Stromal cell of bone marrow (primary cell): Measurements from ENCODE around the gene ADAM12.
"Not testable (repeated sequence)": the region's sequence is repeated elsewhere in the genome, so short reads cannot be mapped to it uniquely, and the experiment has no call there.

Source experiments
- DNase-seq: peaks from one replicate; pipeline ENCODE4 v3.0.0-alpha.2; 2012; ENCODE audit warnings: low read depth

The ADAM12 gene

DNA sequence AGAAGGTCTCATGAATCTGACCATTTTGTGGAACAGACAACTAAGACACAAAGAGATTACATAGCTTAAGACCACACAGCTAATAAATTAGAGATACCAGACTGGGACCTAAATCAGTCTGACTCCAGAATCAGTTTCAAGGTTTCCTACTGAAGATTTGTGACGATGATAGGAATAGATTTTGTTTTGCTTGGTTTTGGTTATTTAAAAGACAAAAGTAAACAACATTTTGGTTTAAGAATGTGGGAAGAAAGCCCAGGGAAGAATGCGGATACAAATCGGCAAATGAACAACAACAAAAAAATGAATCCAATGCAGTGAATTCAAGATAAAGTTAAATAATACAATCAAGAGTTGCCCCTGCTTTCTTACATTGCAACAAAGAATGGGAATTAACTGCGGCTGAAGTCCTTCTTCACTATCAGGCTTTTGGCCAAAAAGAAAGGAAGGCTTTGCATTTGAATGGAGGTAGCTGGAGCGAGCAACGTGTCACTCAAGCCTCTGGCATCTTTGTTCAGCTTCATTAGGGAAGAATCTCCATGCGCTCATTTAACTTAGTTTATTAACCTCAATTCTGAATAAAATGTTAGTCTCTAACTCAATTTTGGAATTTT, 210.8 kb downstream of the ADAM12 start:
- no peak for DNase-seq

DNA sequence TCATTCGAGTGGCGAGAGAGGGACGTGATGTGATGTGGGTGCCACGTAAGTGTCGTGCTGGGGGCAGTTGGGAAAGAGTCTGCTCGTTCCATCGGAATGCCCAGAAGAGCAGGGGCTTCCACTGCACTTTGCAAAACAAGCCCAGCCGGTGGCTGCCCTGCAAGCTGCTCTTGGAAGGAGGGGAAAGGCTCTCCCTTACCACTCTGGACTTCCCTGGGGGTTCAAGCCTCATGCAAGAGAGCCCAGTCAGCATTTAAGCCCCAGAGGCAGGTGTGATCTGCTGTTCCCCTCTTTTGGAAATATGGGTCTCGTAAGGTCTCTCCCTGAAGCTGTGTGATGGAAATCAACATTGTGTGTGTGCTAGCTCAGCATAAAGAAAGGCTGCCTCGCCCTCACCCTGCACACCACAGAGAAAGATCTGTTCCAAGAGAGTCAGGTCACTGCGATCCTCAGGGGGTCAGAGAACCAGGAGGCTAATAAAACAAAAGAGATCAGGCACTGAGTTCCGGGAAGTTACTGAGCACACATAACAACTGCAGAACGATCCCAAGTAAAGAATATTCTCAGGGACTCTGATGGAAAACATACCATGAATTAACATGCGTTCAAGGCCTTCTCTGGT, 212.5 kb downstream of the ADAM12 start:
- no peak for DNase-seq

DNA sequence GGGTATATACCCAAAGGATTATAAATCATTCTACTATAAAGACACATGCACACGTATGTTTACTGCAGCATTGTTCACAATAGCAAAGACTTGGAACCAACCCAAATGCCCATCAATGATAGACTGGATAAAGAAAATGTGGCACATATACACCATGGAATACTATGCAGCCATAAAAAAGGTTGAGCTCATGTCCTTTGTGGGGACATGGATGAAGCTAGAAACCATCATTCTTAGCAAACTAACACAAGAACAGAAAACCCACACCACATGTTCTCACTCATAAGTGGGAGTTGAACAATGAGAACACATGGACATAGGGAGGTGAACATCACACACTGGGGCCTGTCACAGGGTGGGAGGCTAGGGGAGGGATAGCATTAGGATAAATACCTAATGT, 215.5 kb downstream of the ADAM12 start:
- DNase-seq, result not testable (repeated sequence)

DNA sequence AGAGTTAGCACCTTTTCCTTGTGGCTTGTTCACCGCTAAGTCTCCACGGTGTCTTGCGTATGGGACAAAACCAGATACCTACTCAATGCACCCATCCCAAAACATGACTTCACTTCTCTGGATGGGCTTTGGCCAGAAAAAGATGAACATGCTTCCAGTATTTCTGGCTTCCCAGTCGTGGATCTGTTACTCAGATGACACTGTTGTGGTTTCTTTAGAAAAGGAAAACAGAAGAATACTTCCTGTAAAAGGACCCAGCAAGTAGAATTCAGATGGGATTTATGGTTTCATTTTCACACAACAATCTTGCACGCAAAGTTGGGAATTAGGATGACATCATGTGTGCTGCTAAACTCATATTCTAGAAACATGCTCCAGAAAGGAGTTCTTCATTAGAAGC, 216.7 kb downstream of the ADAM12 start:
- peak; percentile 97 for DNase-seq

DNA sequence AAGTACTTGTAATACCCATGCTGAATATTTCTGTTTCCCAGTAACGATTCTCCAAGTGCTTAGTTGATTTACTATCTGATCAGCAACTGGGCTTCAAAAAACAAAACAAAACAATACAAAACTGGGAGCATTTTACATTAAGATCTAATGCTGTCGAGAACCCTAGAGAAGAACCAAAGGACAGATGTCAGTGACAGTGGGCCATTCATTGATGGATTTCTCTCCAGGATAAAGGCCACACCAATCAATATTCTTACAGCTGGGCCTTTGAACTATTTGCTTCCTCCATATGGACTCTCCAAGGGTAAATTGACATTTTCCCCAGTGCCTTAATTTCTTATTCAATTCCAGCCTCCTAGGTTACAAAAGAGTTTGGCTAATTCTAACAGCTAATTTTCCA, 217.5 kb downstream of the ADAM12 start:
- DNase-seq, result no peak

DNA sequence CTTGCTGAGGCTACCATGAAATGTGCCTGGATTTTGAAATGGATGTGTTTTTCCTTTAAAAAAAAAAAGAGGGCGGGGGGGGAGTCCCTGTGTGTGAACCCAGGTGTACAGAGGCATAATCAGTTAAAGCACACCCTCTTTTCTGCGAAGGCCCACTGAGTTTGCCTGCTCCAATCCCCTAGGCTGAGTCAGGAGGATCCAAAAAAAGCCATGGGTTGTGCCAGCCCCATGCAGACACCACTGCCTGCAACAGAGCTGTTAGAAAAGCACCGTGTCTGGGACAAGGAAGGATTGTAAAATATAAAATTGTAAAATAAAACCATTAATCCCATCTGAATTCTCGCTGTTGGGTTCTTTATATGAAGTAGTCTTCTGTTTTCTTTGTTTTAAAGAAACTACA, 217.9 kb downstream of the ADAM12 start:
- DNase-seq, result no peak

DNA sequence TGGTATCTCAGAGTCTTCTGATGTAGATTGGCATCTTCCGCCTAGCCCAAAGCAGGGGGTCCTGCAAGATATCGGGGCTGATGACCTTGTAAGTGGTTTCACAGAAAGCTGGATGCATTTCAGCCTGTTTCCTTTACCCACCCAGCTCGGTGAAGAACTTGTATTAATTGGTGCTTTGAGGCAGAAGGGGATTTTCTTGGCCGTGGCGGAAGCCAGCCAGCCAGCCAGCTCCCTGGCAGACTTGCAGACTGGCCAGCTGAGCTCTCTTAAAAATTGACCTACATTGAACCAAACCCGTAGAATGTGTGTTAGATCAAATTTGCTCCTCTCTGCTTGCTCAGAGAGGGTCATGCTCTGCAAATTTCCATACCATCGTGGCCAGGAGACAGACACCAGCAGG, 218.4 kb downstream of the ADAM12 start:
- DNase-seq, result no peak

DNA sequence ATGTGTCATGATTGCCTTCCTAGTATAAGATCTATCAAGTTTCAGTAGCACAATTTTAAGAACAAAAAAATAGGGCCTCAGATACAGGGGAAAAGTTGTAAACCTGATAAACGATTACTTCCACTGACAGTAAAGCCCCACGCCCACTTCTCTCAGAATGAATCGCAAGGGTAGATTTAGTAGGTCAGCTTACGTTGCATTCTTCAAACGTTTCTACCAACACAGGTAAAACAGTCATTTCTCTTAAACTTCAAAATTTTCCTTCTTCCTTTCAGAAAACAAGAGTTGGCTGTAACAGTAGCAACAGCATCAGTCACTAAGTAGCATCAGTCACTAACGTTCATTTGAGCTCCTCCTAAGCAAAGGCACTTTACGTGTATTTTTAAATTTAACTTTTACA, 221.5 kb downstream of the ADAM12 start:
- DNase-seq, result no peak

DNA sequence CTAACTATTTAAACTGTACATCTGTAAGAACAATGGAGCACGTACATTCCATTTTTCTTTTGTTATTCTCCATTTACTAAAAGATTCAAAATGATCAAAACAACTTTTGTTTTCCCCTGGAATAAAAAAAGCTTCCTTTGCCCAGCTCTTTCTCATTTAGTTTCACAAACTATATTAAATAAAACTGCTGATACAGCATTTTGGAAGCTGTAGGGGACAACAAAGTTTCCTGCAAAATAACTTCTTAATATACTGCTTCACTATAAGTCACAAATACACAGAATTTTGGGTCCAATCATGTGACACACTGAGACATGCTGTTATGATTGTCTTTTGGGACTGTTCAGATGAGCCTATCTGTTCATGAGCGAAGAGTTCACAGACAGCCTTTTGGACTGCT, 222.4 kb downstream of the ADAM12 start:
- DNase-seq, result no peak

DNA sequence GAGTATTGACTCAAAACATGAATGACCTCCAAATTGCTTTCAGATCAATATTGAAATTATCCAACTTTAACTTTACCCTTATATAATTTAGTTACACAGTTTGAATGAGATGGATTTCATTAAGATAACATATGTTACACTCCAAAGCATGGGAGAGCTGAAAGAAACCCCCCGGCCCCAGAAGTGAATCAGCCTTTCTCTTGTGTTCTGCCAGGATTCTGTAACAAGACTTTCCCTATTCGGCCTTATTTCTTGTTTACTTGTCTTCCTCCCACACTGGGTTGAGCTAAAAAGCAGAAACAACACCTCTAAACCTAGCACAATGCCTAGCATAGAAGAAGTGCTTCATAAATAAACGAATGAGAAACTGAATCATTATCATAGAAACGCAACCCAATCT, 224.8 kb downstream of the ADAM12 start:
- DNase-seq, result no peak

DNA sequence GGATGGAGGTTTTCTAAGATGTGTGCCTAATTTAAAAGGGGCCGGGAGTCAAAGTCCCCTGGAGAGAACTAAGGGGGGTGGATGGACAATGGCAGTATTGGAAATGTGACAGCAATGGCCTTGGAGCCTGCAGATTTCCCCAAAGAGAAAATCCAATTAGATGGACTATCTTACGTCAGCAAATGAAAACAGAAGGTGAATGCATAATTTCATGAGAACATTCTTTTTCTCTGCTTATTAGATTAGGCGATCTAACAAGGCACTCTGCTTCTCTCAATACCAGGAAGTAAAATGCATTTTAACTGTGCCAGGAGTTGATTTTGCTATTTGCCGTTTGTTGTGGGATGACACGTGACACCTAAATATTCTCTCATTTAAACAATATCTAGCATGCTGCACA, 226.6 kb downstream of the ADAM12 start:
- no peak for DNase-seq

DNA sequence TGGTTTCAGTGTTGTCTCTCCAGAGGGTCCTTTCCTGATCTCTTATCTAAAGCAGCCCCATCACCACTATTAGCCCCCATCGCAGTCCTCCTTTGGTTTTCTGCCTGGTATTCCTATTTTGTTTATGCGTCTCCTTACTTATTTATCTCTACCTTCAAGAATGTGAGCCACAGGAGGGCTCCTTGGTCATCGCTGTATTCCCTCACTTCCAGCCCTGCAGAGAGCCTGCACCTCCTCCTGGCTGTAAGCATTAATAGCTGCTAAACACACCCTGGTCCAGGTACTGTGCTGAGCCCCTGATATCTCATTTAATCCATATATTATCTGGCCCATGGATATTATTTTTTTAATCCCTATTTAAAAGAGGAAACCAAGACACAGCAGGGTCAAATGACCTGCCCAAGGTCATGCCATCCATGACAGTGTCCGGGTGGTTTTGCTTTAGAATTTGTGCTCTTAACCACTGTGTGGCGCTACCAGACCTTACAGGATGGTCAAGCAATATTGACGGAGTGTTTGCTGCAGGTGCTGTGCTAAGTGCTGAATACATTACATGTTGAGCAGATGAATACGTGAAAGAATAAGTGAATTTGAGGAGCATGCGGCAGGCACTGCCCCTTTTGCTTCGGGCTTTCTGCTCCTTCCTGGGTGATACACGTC, 227.2 kb downstream of the ADAM12 start:
- no peak for DNase-seq

DNA sequence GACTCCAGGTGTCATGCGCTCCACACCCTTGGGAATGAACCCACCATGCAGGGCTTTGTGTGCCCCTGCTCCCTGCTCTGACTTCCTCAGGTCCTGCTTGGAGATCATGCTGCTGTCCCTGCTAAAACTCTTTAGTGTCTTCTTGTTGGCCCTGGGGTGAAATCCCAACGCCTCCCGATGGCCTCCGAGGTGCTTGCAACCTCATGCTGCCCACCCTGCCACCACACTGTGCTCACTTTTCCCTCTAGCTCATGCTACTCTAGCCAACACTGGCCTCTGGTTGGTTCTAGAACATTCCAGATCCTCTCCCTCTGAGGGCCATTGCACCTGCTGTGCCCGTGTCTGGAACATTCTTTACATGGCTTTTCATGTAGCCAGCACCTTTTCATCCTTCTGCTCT, 227.7 kb downstream of the ADAM12 start:
- no peak for DNase-seq

DNA sequence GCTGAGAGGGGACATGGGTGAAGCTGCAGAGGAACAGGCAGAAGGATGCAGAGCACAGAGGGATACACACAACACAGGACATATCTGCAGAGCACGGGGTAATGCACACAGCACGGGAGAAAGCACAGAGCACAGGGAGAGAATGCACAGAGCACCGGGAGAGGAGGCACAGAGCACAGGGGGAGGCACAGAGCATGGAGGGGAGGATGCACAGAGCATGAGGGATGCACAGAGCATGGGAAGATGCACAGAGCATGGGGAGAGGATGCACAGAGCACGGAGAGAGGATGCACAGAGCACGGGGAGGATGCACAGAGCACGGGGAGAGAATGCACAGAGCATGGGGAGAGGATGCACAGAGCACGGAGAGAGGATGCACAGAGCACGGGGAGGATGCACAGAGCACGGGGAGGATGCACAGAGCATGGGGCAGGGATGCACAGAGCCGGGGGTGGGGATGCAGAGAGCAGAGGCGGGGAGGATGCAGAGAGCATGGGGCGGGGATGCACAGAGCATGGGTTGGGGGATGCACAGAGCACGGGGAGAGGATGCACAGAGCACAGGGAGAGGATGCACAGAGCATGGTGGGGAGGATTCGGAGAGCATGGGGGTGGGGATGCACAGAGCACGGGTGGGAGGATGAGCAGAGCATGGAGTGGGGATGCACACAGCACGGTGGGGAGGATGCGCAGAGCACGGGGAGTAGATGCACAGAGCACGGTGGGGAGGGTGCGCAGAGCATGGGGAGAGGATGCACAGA, 230.0 kb downstream of the ADAM12 start:
- DNase-seq, result no peak

DNA sequence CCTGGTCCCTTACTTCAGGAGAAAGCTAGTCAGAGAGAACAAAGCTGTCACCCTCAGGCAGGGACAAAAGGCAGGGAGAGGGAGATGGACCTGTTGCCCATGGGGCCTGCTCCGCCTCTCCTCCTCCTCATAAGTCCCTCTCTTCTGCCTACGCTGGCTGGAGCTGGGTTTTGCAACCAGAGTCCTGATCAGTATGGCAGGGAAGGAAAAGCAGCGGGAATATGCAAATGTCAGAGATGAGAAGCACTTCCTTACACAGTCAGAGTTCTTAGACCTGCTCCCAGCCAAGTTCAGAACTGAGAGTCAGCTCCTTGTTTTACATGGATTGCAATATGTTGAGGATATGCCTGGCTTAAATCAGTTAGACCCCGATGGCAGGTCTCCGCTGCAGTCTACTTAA, 231.1 kb downstream of the ADAM12 start:
- DNase-seq, result no peak

DNA sequence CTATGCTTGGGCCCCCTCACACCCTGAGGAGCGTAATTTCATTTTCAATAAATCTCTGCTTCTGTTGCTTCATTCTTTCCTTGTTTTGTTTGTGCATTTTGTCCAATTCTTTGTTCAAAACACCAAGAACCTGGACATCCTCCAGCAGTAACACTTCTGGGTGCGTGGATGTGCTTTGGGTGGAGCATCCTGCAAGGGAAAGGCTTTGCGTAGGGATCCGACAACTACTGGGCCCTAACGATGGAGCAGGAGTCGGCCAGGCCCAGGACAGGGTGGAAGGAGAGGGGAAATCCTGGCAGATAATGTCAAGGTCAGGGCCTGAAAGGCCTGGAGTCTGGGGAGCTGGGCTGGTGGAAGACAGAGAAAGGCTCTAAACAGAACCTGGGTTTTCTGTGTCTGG, 231.8 kb downstream of the ADAM12 start:
- no peak for DNase-seq

DNA sequence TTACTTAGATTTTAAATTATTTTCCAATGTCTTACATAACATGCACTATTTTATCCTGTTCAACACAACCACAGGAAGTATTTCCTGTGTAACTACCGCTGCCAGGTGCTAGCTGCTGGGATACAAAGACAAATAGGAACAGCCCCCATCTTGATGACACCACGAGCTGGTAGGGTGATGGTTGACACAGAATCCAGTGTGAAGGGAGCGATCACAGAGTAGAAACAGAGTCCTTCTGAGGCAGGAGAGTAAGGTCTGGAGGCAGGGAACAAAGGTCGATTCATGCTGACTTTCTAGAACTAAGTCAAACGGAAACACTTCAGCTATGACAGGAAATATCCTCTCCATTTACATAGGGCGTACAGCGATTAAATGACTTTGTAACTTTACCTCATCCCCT, 232.3 kb downstream of the ADAM12 start:
- no peak for DNase-seq

DNA sequence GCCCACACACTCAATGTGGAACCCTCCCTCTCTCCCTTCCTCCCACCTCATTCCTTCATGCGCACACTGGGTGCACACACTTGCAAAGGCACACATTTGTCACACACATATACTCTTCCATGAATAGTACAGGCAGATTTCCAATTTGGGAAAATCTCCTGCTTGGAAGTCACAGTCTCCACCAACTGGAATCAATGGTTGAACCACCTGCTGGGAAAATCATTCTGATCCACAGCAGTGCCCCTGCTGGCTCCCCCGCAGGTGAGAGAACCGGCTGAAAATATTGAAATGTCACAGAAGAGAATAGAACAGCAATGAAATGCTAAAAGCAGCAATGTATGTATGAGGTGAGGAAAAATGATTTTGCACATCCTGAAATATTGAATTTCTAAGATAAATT, 232.7 kb downstream of the ADAM12 start:
- DNase-seq, result no peak

DNA sequence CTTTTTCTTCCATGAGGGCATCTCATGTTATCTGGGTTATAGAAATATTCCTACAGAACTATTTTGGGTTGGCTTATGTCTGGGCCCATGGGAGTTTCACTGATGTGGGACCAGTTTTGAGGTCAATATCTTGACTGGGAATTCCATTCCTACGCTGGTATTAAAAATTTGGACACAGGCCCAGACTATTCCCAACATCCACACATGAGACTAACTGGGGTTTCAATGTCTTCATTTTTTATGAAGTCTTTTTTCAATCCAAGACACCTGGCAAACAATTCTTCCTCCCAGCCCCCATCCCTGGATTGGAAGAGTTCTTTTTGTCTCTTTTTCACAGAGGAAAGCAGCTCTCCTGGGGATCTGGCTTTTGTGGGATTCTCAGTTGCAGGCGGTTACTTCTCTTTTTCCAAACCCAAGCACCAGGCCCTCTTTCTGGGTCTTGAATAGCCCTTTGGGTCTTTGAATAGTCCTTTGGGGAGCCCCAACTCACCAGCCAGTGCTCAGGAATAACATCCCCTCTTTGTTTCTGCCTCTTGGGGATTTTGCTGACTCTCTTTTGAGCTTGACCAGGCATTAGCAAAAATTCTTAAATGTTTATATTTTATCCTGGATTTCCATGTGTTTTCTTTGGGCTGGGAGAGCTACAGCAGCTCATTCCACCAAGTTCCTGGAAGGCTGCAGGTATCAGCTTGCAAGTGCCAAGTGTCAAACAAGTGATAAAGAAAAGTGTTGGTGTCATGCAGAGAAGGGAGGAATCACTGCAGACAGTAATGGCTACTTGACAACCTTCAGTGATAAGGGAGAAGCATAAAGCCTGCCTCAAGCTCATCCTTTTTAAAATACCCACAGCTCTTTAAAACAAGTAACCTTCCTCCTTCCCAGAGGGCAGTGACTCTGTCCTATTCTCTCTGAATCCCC, 234.3 kb downstream of the ADAM12 start:
- peak; percentile 67 for DNase-seq

DNA sequence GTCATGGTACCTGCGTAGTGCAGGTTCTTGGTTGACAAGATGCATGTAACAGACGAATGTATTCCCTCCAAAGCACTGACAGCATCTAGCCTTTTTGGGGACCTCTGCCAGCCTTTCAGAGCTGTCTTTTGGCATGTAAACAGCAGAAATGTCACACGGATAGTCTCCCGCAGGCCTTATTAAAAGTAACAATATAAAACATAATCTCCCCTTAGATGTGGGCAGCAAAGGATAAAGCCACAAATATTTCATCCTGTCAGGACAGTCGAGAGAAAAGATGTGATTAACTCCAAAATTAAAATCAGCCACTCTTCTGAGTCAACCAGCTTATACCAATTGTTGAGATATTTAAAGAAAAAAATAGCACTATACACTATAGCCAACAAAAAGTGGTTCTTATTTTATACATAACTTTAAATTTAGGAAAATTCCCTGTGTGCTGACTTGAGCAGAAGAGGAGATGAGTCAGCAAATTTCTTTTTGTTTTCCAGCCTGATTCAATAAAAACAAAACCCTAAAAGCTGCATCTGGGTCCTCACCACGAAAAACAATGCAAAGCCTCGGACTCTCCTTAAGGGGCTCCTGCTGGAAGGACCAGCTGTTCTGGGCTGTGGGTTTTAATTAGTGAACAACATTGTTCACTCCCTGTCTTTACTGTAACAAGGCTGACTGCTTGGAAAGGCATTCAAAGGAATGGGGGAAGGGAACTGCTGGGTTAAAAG, 240.2 kb downstream of the ADAM12 start:
- peak; percentile 56 for DNase-seq

DNA sequence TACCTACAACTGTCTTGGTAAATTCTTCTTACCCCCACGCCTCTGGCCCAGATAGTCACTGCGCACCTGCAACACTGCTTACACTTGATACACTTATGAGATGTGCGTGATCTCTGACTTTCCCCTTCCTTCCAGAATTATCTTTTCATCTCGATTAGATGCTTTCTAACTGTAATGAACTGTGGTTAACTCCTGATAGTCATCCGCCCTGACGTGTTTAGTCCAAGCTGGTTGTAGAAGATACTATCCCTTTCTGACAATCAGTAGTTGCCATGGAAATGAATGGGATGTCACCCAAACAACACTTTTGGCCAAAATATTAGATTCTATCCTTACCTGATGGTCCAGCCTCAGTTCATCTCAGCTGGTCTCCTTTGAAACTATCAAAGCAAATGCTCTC, 241.5 kb downstream of the ADAM12 start:
- DNase-seq, result no peak
